ENCODE measurements around the gene SKAP1. TPM values are rescaled to one million over a fixed set of nuclear protein-coding genes. Genes with fewer than 3 reads are reported as not detected.

Gene SKAP1
- polyA plus RNA-seq, 12 donors, result 0.31 to 0.98 (median 0.48) TPM; not detected in 3

- peak; percentile 88 for DNase-seq
Measured at GRCh38 chr17:48107137-48108055, 322.6 kb downstream of the SKAP1 start, which contains the start of gene SNX11. TSS of gene SNX11 (plus strand) at chr17:48107766. CDS start at chr17:48112044, 4,278 bp downstream.

DNA sequence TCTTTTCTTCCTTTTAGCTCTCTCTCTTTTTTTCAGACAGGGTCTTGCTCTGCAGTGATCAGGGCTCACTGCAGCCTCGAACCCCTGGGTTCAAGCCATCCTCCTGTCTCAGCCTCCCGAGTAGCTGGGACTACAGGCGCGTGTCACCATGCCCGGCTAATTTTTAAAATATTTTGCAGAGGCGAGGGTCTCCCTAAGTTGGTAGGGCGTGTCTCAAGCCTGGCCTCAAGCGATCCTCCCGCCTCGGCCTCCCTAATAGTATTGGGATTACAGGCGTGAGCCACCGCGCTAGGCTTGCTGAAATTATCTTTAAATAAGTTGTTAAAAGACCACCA is 323.2 kb downstream of the SKAP1 start:
- no peak for DNase-seq

- DNase-seq, result no peak
Measured at GRCh38 chr17:48104440-48104839, 325.6 kb downstream of the SKAP1 start.

DNA sequence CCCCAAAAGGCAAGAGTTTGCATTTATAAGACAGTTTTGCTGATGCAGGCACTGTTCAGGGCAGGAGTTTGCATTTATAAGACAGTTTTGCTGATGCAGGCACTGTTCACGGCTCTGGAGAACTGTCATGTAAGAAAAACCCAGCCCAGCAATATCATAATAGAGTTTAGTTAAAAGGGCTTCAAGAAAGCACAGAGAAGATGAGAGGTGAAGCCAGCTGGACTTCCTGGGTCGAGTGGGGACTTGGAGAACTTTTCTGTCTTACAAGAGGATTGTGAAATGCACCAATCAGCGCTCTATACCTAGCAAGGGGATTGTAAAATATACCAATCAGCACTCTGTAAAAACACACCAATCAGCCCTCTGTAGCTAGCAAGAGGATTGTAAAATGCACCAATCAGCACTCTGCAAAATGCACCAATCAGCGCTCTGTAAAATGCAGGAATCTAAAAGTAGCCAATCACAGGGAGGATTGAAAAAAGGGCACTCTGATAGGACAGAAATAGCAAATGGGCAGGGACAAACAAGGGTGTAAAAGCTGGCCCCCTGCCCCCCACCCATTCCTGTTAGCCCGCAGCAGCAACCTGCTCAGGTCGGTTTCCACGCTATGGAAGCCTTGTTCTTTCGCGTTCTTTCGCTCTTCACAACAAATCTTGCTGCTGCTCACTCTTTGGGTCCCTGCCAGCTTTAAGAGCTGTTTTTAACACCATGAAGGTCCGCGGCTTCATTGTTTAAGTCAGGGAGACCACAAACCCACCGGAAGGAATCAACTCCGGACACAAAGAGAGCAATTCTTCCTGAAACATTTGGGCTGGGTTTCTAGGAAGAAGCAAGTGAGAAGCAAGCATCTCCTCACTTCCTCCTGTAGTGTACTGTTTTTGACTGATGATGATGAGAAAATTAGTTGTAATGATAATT is 327.0 kb downstream of the SKAP1 start:
- DNase-seq, result no peak

DNA sequence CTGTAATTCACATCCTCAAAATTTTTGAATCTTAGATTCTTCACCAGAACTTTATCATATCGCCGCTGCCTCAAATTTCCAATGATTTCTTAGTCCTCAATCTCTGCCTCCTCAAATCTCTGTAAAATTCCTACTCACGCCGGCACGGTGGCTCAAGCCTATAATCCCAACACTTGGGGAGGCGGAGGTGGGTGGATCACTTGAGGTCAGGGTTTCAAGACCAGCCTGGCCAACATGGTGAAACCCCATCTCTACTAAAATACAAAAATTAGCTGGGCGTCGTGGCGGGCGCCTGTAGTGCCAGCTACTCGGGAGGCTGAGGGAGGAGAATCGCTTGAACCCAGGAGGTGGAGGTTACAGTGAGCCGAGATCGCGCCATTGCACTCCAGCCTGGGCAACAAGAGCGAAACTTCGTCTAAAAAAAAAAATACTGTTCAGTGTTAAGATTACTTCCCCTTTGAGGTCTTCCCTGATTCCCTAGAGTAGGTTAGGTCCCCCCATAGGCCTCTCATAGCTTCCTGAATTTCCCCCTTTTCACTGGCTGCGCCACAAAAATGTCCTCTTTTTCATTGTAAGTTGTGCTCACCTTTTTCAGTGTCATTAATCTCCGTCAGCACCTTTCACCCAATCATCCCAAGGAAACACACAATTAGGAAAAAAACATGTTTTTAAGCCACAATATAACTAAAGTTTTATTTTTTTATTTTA is 327.8 kb downstream of the SKAP1 start:
- DNase-seq, result no peak

DNA sequence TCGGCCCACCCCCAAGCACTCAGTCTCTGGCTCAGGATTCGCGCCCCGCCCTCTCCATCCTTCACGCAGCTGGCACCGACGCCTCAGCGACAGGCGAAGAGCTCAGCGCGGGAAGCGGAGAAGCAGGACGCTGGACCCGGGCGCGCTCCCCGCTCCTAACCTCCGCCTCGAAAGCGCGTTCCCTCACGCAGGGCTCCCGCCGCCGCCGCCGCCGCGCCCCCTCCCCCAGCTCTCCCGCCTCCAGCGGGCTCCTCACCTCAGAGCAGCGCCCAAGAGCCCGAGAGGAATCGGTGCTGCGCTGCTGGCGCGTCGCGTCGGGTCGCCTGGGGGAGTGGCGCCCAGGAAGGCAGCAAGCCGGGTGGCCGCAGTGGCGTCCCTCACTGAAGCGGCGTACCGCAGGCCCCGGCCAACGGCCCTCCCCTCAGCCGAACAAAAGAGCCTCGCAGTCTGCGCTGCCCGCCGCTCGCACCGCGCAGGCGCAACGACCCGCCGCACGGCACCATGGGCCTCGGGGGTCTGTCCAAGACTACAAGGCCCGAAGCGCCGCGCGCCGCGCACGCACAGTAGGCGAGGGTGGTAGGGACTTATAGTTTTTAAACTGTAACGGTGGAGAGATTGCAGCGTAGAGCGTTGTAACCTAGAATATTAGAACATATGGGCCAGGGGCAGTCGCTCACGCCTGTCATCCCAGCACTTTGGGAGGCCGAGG is 328.8 kb downstream of the SKAP1 start, which contains the start of gene CBX1:
Gene CBX1 (minus strand): TSS at position 467 of the 709 bp plus-strand sequence. CDS start 24,474 bp downstream, outside the sequence.
- peak; percentile 95 for DNase-seq

DNA sequence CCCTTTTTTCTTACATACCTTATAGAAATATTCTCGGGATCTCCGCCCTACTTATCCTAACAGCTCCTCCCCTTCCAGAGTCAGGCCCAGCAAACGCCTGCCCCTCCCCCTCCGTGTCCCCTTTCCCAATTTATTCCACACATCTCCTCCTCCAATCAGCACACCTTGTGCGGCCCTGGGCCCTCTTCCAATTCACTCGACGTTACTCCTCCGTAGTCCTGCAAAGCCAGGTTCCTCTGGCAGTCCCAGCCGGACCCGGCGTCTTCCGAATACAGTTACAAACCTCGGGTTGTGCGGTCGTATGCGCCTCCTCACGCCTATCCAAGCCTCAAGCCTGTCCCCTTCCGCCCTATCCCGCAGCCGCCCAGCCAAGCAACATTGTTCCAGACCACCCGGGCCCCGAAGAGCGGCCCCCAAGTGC is 329.4 kb downstream of the SKAP1 start:
- DNase-seq, result peak; percentile 74

DNA sequence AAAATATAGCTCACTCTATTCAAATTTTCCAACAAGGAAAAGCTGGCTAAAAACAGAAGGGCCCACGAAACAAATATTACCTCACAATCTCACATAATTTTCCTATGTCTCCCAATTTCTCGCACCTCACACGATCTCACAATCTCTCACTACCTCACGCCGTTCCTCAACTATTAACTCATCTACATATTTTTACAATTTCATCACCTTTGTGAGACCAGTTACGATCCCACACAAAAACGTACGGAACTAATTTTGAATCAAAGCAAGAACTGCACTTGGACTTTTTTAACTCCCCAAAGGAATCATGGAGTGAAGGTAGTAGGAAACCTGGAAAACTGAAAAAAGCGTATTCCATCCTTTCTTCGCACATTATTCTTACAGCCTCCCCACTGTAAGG is 329.9 kb downstream of the SKAP1 start:
- no peak for DNase-seq

DNA sequence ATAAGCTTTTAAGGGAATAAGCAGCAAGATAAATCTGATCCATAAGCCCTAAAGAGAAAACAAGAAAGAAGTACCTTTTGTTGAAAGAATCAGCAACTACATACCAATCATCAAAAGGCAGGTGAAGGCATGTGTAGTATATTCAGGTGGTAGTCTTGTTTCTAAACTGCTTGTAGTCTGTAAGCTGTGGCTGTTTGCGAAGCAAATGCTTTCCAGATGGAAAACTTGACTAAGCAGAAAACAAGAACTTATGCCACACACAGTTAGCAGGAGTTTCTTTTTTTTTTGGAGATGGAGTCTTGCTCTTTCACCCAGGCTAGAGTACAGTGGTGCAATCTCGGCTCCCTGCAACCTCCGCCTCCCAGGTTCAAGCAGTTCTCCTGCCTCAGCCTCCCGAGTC is 334.4 kb downstream of the SKAP1 start:
- no peak for DNase-seq

- DNase-seq, result no peak
Measured at GRCh38 chr17:48093341-48094045, 336.5 kb downstream of the SKAP1 start.

- DNase-seq, result no peak
Measured at GRCh38 chr17:48084932-48085331, 345.1 kb downstream of the SKAP1 start.

Other genes starting within 250 kb of the SKAP1 start
- gene HOXB1, start 100.8 kb upstream of the SKAP1 start, polyA plus RNA-seq (ENCODE audit: insufficient read length in 12 of 12), result not detected
- 10 to 100 TPM in 7 of 12 donors, 1 to 10 TPM in 4, not detected in 1; 5.5 to 16.3 (median 11.9) TPM for gene HOXB2, start 114.9 kb upstream of the SKAP1 start, polyA plus RNA-seq (ENCODE audit: insufficient read length in 12 of 12)
- 1 to 10 TPM in 9 of 12 donors, under 1 TPM in 2, not detected in 1; 0.69 to 4.5 (median 2.2) TPM for gene HOXB4, start 148.1 kb upstream of the SKAP1 start, polyA plus RNA-seq (ENCODE audit: insufficient read length in 12 of 12)
- gene HOXB3, start 160.0 kb upstream of the SKAP1 start, polyA plus RNA-seq (ENCODE audit: insufficient read length in 12 of 12), result 10 to 100 TPM in 9 of 12 donors, 1 to 10 TPM in 2, not detected in 1; 4.0 to 42.9 (median 13.4) TPM
- gene HOXB5, start 163.6 kb upstream of the SKAP1 start, polyA plus RNA-seq (ENCODE audit: insufficient read length in 12 of 12), result 10 to 100 TPM in 1 of 12 donors, 1 to 10 TPM in 4, under 1 TPM in 6, not detected in 1; 0.54 to 17.5 (median 0.93) TPM
- gene HOXB6, start 174.8 kb upstream of the SKAP1 start, polyA plus RNA-seq (ENCODE audit: insufficient read length in 12 of 12), result 1 to 10 TPM in 9 of 12 donors, under 1 TPM in 2, not detected in 1; 0.80 to 8.8 (median 1.4) TPM
- 10 to 100 TPM in 1 of 12 donors, 1 to 10 TPM in 10, not detected in 1; 1.5 to 12.5 (median 2.2) TPM for gene HOXB7, start 180.8 kb upstream of the SKAP1 start, polyA plus RNA-seq (ENCODE audit: insufficient read length in 12 of 12)
- gene HOXB8, start 185.1 kb upstream of the SKAP1 start, polyA plus RNA-seq (ENCODE audit: insufficient read length in 12 of 12), result 1 to 10 TPM in 2 of 12 donors, under 1 TPM in 7, not detected in 3; 0.07 to 1.9 (median 0.27) TPM
- under 1 TPM in 10 of 12 donors, not detected in 2; 0.09 to 0.77 (median 0.40) TPM for gene HOXB9, start 196.1 kb upstream of the SKAP1 start, polyA plus RNA-seq (ENCODE audit: insufficient read length in 12 of 12)